ENCODE measurements around the gene RALGDS.
"Not testable (repeated sequence)": the region's sequence is repeated elsewhere in the genome, so short reads cannot be mapped to it uniquely, and the experiment has no call there.

DNA sequence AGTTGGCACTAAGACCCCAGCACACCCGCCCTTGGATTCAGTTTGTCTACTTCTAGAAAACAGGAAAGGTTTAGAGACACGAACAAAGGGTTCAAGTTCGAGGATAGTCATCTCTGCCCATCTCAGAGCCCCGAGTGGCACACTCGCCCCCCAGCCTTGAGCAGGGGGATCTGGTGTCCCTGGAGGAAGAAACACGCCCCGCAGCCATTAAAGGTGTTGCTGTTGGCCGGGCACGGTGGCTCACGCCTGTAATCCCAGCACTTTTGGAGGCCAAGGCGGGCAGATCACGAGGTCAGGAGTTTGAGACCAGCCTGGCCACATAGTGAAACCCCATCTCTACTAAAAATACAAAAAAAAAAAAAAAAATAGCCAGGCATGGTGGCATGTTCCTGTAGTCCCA lies 48.6 kb upstream of the RALGDS start:
- TF ChIP-seq, protein P1, sequence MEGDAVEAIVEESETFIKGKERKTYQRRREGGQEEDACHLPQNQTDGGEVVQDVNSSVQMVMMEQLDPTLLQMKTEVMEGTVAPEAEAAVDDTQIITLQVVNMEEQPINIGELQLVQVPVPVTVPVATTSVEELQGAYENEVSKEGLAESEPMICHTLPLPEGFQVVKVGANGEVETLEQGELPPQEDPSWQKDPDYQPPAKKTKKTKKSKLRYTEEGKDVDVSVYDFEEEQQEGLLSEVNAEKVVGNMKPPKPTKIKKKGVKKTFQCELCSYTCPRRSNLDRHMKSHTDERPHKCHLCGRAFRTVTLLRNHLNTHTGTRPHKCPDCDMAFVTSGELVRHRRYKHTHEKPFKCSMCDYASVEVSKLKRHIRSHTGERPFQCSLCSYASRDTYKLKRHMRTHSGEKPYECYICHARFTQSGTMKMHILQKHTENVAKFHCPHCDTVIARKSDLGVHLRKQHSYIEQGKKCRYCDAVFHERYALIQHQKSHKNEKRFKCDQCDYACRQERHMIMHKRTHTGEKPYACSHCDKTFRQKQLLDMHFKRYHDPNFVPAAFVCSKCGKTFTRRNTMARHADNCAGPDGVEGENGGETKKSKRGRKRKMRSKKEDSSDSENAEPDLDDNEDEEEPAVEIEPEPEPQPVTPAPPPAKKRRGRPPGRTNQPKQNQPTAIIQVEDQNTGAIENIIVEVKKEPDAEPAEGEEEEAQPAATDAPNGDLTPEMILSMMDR (IDR thresholded peaks at IDR 0.05) = not testable (repeated sequence)
- TF ChIP-seq POLR2A (IDR thresholded peaks at IDR 0.05) = not testable (repeated sequence)

Data from esophagus squamous epithelium (tissue), 4 donors.